Esophagus muscularis mucosa (tissue), 4 donors: ENCODE data around the gene CDC14B. TPM values are rescaled to one million over a fixed set of nuclear protein-coding genes. Genes with fewer than 3 reads are reported as not detected.
"Not testable (repeated sequence)": the region's sequence is repeated elsewhere in the genome, so short reads cannot be mapped to it uniquely, and the experiment has no call there.

Source experiments
- DNase-seq: peaks from one replicate; pipeline ENCODE4 v3.0.0-alpha.2; 2017; ENCODE audit errors: extremely low spot score
- H3K27ac ChIP-seq, 4 donors: fragments of 200-600 bp; sonication (generic); replicated peaks in 1 of 4; 1 replicate in 3 of 4; 2 replicates in 1 of 4; pipeline ENCODE4 v1.5.1; 2016 to 2019; ENCODE audit warnings: mild to moderate bottlenecking in 1 of 4
- H3K27me3 ChIP-seq, 4 donors: fragments of 200-600 bp; sonication (generic); one replicate each; pipeline versions ENCODE4 v1.5.1 to v1.6.0; 2016 to 2019
- H3K36me3 ChIP-seq, 4 donors: fragments of 200-600 bp; sonication (generic); one replicate each; pipeline ENCODE4 v1.5.1; 2016 to 2019
- H3K4me1 ChIP-seq, 4 donors: fragments of 200-600 bp; sonication (generic); one replicate each; pipeline ENCODE4 v1.5.1; 2016 to 2019
- H3K4me3 ChIP-seq, 4 donors: fragments of 200-600 bp; sonication (generic); 1 replicate in 2 of 4; 2 replicates in 2 of 4; pipeline ENCODE4 v1.5.1; 2016 to 2019; ENCODE audit warnings: mild to moderate bottlenecking in 4 of 4, moderate library complexity in 1 of 4
- H3K9me3 ChIP-seq, 4 donors: fragments of 200-600 bp; sonication (generic); 1 replicate in 3 of 4; 2 replicates in 1 of 4; pipeline ENCODE4 v1.5.1; 2016 to 2019
- EP300 ChIP-seq: sonication (generic); formaldehyde crosslinking; IDR thresholded peaks from one replicate; pipeline ENCODE4 v1.6.1; 2017; ENCODE audit warnings: antibody characterized with exemption
- POLR2A ChIP-seq: fragments of 450-650 bp; IDR thresholded peaks from one replicate; pipeline ENCODE4 v1.6.1; 2017; ENCODE audit warnings: antibody characterized with exemption, moderate library complexity, mild to moderate bottlenecking, low read depth
- POLR2AphosphoS5 ChIP-seq, 2 donors: sonication (generic); formaldehyde crosslinking; IDR thresholded peaks; one replicate each; pipeline ENCODE4 v1.6.1; 2017; ENCODE audit warnings: antibody characterized with exemption in 2 of 2
- WGBS: methylation state at CpG from one replicate; pipeline ENCODE4 v1.1.5; 2018; 5-methylcytosine and 5-hydroxymethylcytosine counted together
- intact Hi-C: fragments of 100-400 bp; cut with DNase I; formaldehyde crosslinking; loops from one replicate; pipeline ENCODE4 v1.15.1; 2023
- total RNA-seq, 4 donors: library from RNA; depleted of rRNA; stranded (reverse); fragments of >200 nt; gene quantifications; one replicate each; pipeline versions ENCODE4 v1.1.0 to v1.2.1, GENCODE V29; 2016
- TF ChIP-seq, protein P1 (sequence below), 3 experiments: fragments of 200-600 bp in 2 of 3; fragments of 450-650 bp in 1 of 3; sonication (generic) in 2 of 3; IDR thresholded peaks; one replicate each; pipeline ENCODE4 v1.5.1; 2017 to 2019; ENCODE audit warnings: antibody characterized with exemption in 3 of 3, mild to moderate bottlenecking in 2 of 3, moderate library complexity in 1 of 3

The CDC14B gene
- total RNA-seq = 10 to 100 TPM; 22.0 to 39.7 (median 27.0) TPM

DNA sequence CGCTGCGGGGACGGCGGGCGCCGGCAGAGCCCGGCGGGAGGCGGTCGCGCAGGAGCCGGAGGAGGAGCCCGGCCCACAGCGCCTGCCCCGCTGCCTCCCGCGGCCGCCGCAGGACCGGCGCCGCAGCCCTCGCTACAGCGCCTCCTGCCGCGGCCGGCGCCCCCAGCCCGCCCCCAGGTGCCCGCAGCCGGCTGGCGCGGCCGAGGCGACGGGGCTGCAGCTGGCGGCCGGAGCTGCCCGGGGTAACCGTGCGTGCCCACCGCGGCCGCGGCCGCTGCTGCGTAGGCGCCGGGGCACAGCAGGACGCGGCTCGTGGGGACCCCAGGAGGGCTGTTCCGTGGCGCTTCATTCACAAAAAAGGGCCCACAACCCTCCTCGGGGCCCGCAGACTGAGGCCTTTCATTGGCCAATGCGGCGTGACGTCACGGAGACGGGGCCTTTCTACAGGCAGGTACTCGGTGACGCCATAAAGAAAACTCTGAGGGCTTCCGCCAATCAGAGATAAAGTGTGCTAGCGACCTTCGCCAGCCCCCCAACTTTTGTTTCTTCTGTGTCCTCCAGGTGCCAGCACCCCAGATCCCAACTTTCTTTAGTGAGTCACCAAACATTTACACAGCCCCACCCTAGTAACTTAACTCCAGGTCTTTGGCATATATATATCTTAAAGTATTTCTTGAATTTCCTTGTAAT is at the start of gene CDC14B:
Gene CDC14B (minus strand): TSS at position 353 of the 690 bp plus-strand sequence. CDS start 465 bp downstream, outside the sequence.
- H3K27ac ChIP-seq = peak within 1 kb of the TSS; percentile 85 to 92 (median 88)
- H3K27me3 ChIP-seq = no peaks in the 10 kb centered on the region
- H3K9me3 ChIP-seq = no peaks in the 10 kb centered on the region
- DNase-seq = peak; percentile 94
- intact Hi-C loops = loop anchor here (5.0 kb wide), 2 partner anchors 33 to 52 kb away; no protein-coding TSS in a partner anchor
- H3K4me3 ChIP-seq = peak within 1 kb of the TSS; percentile 89 to 93 (median 92)
- H3K36me3 ChIP-seq = no peaks in the 10 kb centered on the region
- peak; percentile 23 to 43 for TF ChIP-seq POLR2AphosphoS5 (IDR thresholded peaks at IDR 0.05)
- TF ChIP-seq, protein P1, sequence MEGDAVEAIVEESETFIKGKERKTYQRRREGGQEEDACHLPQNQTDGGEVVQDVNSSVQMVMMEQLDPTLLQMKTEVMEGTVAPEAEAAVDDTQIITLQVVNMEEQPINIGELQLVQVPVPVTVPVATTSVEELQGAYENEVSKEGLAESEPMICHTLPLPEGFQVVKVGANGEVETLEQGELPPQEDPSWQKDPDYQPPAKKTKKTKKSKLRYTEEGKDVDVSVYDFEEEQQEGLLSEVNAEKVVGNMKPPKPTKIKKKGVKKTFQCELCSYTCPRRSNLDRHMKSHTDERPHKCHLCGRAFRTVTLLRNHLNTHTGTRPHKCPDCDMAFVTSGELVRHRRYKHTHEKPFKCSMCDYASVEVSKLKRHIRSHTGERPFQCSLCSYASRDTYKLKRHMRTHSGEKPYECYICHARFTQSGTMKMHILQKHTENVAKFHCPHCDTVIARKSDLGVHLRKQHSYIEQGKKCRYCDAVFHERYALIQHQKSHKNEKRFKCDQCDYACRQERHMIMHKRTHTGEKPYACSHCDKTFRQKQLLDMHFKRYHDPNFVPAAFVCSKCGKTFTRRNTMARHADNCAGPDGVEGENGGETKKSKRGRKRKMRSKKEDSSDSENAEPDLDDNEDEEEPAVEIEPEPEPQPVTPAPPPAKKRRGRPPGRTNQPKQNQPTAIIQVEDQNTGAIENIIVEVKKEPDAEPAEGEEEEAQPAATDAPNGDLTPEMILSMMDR (IDR thresholded peaks at IDR 0.05) = peak in 2 of 3 experiments; percentile 29 to 43
- TF ChIP-seq POLR2A = no peak
- H3K4me1 ChIP-seq = peaks cover 0 to 22% (median 19%) of the 10 kb centered on the region in 4 donors
- WGBS = 15% methylated on average over 2 of the region's 66 CpGs

DNA sequence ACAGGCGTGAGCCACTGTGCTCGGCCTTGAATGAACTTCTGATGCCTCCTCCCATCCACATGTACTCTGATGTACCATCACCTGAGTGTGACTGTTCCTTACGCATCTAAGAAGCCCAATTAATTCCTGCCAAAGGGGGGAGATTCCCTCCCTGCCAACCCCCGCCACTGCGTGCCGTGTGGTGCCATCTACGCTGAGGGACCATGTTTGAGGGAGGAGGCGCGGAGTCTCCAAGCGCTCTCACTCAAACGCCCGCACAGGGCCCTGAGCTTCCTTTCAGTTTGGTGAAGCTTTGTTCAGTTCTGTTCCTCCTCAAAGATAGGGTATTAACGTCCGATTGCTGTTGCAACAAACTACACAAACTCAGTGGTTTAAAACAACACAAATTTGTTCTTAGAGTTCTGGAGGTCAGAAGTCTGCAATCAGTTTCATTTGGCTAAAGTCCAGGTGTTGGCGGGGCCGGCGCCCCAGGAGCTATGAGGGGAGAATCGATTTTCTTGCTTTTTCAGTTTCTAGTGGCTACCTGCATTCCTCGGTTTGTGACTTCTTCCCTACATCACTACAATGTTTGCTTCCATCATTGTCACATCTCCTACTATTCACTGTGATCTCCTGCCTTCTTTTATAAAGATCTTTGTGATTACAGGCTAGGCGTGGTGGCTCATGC is 49.4 kb upstream of the CDC14B start:
- no peak overlapping the region for H3K4me3 ChIP-seq
- no peak for DNase-seq
- WGBS = 95% methylated on average over 20 of the region's 20 CpGs
- H3K27ac ChIP-seq = no peak overlapping the region
- intact Hi-C loops = no loop called here
- H3K27me3 ChIP-seq = no peaks in the 10 kb centered on the region
- H3K36me3 ChIP-seq = no peaks in the 10 kb centered on the region
- no peak for TF ChIP-seq EP300
- no peak for TF ChIP-seq POLR2A
- TF ChIP-seq POLR2AphosphoS5 (IDR thresholded peaks at IDR 0.05) = no peak
- peaks cover 0 to 5% (median 2%) of the 10 kb centered on the region in 4 donors for H3K4me1 ChIP-seq
- H3K9me3 ChIP-seq = peaks cover 0 to 5% (median 0%) of the 10 kb centered on the region in 4 donors

DNA sequence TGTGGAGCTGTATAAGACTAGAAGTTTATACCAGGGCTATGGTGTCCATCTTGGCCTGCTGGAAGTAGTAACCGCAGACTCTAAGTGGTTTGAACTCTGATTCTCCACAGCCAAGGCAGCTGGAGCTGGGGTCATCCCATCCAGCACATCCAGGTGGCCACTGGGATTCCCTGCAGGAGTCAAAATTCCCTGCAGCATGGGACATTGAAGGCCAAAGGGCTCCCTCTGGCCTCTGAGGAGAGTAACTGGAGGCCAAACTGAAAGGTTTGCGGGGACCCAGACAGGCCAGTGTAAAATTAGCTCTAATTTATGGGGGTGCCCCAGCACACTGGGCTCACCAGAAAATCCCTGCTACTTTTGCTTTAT is 47.7 kb upstream of the CDC14B start:
- DNase-seq = no peak
- 86% methylated on average over 1 of the region's 2 CpGs for WGBS
- peaks cover 0 to 5% (median 2%) of the 10 kb centered on the region in 4 donors for H3K4me1 ChIP-seq
- intact Hi-C loops = loop anchor here (2.0 kb wide), 1 partner anchor 339 kb away; no protein-coding TSS in a partner anchor
- no peak overlapping the region for H3K27ac ChIP-seq
- no peak for TF ChIP-seq EP300
- TF ChIP-seq POLR2A = no peak
- TF ChIP-seq, protein P1 (IDR thresholded peaks at IDR 0.05) = no peak
- no peak for TF ChIP-seq POLR2AphosphoS5 (IDR thresholded peaks at IDR 0.05)
- H3K9me3 ChIP-seq = no peaks in the 10 kb centered on the region
- no peak overlapping the region for H3K4me3 ChIP-seq
- no peaks in the 10 kb centered on the region for H3K36me3 ChIP-seq
- H3K27me3 ChIP-seq = no peaks in the 10 kb centered on the region

DNA sequence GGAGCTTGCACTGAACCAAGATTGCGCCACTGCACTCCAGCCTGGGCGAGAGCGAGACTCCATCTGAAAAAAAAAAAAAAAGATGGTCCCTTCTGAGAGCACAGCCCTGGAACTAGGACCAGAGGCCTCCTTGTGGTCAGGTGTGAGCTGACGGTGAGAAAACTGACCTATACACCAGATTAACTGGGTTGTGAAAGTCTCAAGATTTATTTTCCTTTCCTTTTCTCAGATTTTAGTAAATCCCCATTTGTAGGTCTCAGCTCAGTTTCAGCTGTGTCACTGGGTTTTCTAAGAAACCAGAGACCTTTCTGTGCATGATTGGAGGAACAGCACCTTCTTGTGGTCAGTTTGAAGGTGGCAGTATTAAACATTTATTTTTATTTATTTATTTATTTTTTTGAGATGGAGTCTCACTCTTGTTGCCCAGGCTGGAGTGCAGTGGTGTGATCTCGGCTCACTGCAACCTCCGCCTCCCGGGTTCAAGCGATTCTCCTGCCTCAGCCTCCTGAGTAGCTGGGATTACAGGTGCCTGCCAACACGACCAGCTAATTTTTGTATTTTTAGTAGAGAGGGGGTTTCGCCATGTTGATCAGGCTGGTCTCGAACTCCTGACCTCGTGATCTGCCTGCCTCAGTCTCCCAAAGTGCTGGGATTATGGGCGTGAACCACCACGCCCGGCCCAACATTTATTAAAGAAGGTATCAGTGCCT is 47.2 kb upstream of the CDC14B start:
- intact Hi-C loops = loop anchor here (2.0 kb wide), 1 partner anchor 338 kb away; no protein-coding TSS in a partner anchor
- H3K36me3 ChIP-seq, H3K4me1 ChIP-seq, DNase-seq, H3K9me3 ChIP-seq, H3K27ac ChIP-seq, H3K4me3 ChIP-seq, H3K27me3 ChIP-seq: not testable (repeated sequence)
- 69% methylated on average over 15 of the region's 15 CpGs for WGBS
- TF ChIP-seq, protein P1 (IDR thresholded peaks at IDR 0.05) = peak; percentile 78 to 86 (median 82)

DNA sequence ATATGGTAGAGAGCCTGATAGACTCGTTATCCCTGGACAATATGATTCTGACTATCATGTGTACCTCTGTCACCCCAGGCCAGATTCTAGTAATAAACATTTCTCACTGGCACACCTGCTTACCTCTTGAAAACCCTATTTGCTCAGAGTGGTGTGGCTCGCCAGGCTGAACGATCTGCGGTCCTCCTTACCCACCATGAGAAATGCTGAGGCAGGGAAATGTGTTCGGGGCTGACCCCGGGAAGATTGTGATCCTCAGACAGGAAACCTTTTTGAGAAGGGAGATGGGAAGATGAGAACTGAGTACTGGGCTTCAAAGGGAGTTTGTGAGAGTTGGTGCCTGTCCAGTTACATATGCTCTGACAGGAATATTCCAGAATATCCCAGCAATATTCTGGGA is 46.1 kb upstream of the CDC14B start:
- Histone ChIP-seq H3K27me3 (no peaks in the 10 kb centered on the region), H3K9me3 (no peaks in the 10 kb centered on the region)

More for the DNA sequence above, 46.1 kb upstream of the CDC14B start:
- Histone ChIP-seq H3K4me1 (peaks cover 0 to 5% (median 2%) of the 10 kb centered on the region in 4 donors), H3K4me3 (no peak overlapping the region), H3K27ac (no peak overlapping the region), H3K36me3 (no peaks in the 10 kb centered on the region)
- WGBS = 86% methylated on average over 6 of the region's 6 CpGs
- intact Hi-C loops = loop anchor here (2.0 kb wide), 1 partner anchor 337 kb away; no protein-coding TSS in a partner anchor
- DNase-seq = no peak
- no peak for TF ChIP-seq POLR2A
- TF ChIP-seq POLR2AphosphoS5 (IDR thresholded peaks at IDR 0.05) = no peak
- TF ChIP-seq, protein P1 (IDR thresholded peaks at IDR 0.05) = no peak
- no peak for TF ChIP-seq EP300
